GM23338 (cell line): ENCODE measurements around the gene FCN1.

Experiments used
- CREB1 ChIP-seq: fragments of 250-450 bp; sonication (Bioruptor Pico); IDR thresholded peaks from 2 replicates; pipeline ENCODE4 v1.5.0; 2020; ENCODE audit warnings: low read depth, mild to moderate bottlenecking, moderate library complexity
- CTCF ChIP-seq, 2 experiments: fragments of 200-600 bp in 1 of 2; sonication (generic) in 1 of 2; conservative IDR thresholded peaks; 2 replicates each; pipeline versions ENCODE4 v1.5.1 to v1.6.1; 2016 to 2017; ENCODE audit warnings: antibody characterized with exemption in 2 of 2, low read depth in 2 of 2, mild to moderate bottlenecking in 2 of 2, moderate library complexity in 1 of 2
- EZH2 ChIP-seq: fragments of 200-600 bp; sonication (generic); IDR thresholded peaks from one replicate; pipeline ENCODE4 v1.8.0; 2017; ENCODE audit warnings: antibody characterized with exemption, mild to moderate bottlenecking, low read depth; ENCODE audit not compliant: unreplicated experiment
- EZH2phosphoT487 ChIP-seq: fragments of 200-600 bp; sonication (generic); IDR thresholded peaks from one replicate; pipeline ENCODE4 v1.8.1; 2018; ENCODE audit warnings: antibody characterized with exemption; ENCODE audit not compliant: unreplicated experiment
- JUNB ChIP-seq: IDR thresholded peaks from one replicate; pipeline ENCODE4 v1.6.1; 2016; ENCODE audit warnings: antibody characterized with exemption; ENCODE audit not compliant: unreplicated experiment
- POLR2AphosphoS5 ChIP-seq: IDR thresholded peaks from 2 replicates; pipeline ENCODE4 v1.6.1; 2016; ENCODE audit warnings: antibody characterized with exemption, low read depth
- REST ChIP-seq: IDR thresholded peaks from one replicate; pipeline ENCODE4 v1.6.1; 2018; ENCODE audit warnings: antibody characterized with exemption; ENCODE audit not compliant: unreplicated experiment
- ZNF331 ChIP-seq: fragments of 250-450 bp; sonication (Bioruptor Pico); IDR thresholded peaks from 2 replicates; pipeline ENCODE4 v1.5.0; 2020; ENCODE audit warnings: low read depth, mild to moderate bottlenecking, moderate library complexity
- TF ChIP-seq, protein P1 (sequence below): fragments of 250-450 bp; sonication (Bioruptor Pico); IDR thresholded peaks from 2 replicates; pipeline ENCODE4 v1.5.0; 2020; ENCODE audit warnings: mild to moderate bottlenecking, moderate library complexity

- no peak for TF ChIP-seq CTCF (conservative IDR thresholded peaks at IDR 0.05; ENCODE audit: low read depth in 2 of 2)
- no peak for TF ChIP-seq EZH2phosphoT487
- no peak for TF ChIP-seq CREB1 (CRISPR knock-in tag)
- TF ChIP-seq ZNF331: no peak
- TF ChIP-seq, protein P1, sequence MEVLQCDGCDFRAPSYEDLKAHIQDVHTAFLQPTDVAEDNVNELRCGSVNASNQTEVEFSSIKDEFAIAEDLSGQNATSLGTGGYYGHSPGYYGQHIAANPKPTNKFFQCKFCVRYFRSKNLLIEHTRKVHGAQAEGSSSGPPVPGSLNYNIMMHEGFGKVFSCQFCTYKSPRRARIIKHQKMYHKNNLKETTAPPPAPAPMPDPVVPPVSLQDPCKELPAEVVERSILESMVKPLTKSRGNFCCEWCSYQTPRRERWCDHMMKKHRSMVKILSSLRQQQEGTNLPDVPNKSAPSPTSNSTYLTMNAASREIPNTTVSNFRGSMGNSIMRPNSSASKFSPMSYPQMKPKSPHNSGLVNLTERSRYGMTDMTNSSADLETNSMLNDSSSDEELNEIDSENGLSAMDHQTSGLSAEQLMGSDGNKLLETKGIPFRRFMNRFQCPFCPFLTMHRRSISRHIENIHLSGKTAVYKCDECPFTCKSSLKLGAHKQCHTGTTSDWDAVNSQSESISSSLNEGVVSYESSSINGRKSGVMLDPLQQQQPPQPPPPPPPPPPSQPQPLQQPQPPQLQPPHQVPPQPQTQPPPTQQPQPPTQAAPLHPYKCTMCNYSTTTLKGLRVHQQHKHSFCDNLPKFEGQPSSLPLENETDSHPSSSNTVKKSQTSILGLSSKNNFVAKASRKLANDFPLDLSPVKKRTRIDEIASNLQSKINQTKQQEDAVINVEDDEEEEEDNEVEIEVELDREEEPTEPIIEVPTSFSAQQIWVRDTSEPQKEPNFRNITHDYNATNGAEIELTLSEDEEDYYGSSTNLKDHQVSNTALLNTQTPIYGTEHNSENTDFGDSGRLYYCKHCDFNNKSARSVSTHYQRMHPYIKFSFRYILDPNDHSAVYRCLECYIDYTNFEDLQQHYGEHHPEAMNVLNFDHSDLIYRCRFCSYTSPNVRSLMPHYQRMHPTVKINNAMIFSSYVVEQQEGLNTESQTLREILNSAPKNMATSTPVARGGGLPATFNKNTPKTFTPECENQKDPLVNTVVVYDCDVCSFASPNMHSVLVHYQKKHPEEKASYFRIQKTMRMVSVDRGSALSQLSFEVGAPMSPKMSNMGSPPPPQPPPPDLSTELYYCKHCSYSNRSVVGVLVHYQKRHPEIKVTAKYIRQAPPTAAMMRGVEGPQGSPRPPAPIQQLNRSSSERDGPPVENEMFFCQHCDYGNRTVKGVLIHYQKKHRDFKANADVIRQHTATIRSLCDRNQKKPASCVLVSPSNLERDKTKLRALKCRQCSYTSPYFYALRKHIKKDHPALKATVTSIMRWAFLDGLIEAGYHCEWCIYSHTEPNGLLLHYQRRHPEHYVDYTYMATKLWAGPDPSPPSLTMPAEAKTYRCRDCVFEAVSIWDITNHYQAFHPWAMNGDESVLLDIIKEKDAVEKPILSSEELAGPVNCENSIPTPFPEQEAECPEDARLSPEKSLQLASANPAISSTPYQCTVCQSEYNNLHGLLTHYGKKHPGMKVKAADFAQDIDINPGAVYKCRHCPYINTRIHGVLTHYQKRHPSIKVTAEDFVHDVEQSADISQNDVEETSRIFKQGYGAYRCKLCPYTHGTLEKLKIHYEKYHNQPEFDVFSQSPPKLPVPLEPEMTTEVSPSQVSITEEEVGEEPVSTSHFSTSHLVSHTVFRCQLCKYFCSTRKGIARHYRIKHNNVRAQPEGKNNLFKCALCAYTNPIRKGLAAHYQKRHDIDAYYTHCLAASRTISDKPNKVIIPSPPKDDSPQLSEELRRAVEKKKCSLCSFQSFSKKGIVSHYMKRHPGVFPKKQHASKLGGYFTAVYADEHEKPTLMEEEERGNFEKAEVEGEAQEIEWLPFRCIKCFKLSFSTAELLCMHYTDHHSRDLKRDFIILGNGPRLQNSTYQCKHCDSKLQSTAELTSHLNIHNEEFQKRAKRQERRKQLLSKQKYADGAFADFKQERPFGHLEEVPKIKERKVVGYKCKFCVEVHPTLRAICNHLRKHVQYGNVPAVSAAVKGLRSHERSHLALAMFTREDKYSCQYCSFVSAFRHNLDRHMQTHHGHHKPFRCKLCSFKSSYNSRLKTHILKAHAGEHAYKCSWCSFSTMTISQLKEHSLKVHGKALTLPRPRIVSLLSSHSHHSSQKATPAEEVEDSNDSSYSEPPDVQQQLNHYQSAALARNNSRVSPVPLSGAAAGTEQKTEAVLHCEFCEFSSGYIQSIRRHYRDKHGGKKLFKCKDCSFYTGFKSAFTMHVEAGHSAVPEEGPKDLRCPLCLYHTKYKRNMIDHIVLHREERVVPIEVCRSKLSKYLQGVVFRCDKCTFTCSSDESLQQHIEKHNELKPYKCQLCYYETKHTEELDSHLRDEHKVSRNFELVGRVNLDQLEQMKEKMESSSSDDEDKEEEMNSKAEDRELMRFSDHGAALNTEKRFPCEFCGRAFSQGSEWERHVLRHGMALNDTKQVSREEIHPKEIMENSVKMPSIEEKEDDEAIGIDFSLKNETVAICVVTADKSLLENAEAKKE (CRISPR knock-in tag): no peak
- TF ChIP-seq EZH2: no peak
- TF ChIP-seq POLR2AphosphoS5: no peak
- TF ChIP-seq REST: no peak
- TF ChIP-seq JUNB: no peak
Measured at GRCh38 chr9:134940236-134941208, 22.8 kb upstream of the FCN1 start.
